GM12891 (cell line): ENCODE measurements around the gene RHEBL1.

ENCODE experiments used
- PAX5 ChIP-seq: IDR thresholded peaks from 2 replicates; pipeline ENCODE4 v1.6.1; 2011; ENCODE audit warnings: low read length, moderate library complexity, mild to moderate bottlenecking; ENCODE audit not compliant: insufficient read depth, severe bottlenecking
- POLR2A ChIP-seq: IDR thresholded peaks from 2 replicates; pipeline ENCODE4 v1.6.1; 2011; ENCODE audit warnings: low read depth, low read length, control low read depth
- POLR2AphosphoS5 ChIP-seq: IDR thresholded peaks from 2 replicates; pipeline ENCODE4 v1.6.1; 2011; ENCODE audit warnings: low read depth, low read length, control low read depth
- POU2F2 ChIP-seq: IDR thresholded peaks from 2 replicates; pipeline ENCODE4 v1.6.1; 2011; ENCODE audit warnings: low read depth, mild to moderate bottlenecking, control low read depth, low read length, moderate library complexity
- SPI1 ChIP-seq: IDR thresholded peaks from 2 replicates; pipeline ENCODE4 v1.6.1; 2011; ENCODE audit warnings: low read depth, low read length, control low read depth
- TAF1 ChIP-seq: IDR thresholded peaks from 2 replicates; pipeline ENCODE4 v1.6.1; 2011; ENCODE audit warnings: low read depth, low read length, control low read depth

DNA sequence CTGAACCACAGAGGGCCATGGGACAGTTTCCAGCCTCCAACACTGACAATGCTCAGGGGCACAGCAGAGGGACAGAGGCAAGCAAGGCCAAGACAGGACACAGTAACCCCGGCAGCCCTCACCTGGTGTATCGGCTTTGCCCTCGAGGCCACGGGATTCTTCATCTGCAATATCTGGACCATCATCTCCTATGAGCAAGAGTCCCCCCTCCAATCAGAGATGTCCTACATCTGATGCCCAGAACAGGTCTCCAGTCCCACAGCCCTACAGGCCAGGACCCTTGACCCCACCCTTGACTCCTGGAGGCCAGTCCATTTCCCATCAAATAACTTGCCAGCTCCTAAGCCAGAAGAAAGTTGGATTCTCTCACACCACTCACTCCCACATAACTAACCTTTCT, 26.5 kb downstream of the RHEBL1 start:
- TF ChIP-seq POLR2AphosphoS5, result no peak
- TF ChIP-seq POU2F2, result no peak
- TF ChIP-seq POLR2A, result no peak
- TF ChIP-seq TAF1, result no peak
- no peak for TF ChIP-seq SPI1
- no peak for TF ChIP-seq PAX5
